ENCODE measurements around the gene YES1.

DNA sequence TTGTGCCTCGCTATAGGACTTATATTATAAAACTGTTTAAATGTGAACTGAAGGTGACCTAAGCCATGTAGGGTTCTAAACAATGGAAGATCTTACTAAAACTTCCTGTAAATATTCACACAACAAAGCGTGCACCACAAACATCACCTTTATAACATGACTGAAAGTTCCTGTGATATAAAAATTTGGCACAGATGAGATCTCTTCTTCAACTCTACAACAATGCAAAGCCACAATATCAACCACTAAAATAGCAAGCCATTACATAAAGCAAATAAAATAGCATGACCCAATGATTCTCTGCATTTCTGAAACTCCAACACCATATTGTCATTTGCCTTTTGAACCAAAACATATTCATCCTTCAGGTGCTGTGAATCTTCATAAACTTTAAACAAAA lies 3.5 kb downstream of the YES1 start:
- TF ChIP-seq, protein P1, sequence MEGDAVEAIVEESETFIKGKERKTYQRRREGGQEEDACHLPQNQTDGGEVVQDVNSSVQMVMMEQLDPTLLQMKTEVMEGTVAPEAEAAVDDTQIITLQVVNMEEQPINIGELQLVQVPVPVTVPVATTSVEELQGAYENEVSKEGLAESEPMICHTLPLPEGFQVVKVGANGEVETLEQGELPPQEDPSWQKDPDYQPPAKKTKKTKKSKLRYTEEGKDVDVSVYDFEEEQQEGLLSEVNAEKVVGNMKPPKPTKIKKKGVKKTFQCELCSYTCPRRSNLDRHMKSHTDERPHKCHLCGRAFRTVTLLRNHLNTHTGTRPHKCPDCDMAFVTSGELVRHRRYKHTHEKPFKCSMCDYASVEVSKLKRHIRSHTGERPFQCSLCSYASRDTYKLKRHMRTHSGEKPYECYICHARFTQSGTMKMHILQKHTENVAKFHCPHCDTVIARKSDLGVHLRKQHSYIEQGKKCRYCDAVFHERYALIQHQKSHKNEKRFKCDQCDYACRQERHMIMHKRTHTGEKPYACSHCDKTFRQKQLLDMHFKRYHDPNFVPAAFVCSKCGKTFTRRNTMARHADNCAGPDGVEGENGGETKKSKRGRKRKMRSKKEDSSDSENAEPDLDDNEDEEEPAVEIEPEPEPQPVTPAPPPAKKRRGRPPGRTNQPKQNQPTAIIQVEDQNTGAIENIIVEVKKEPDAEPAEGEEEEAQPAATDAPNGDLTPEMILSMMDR (IDR thresholded peaks at IDR 0.05) = no peak
- TF ChIP-seq POLR2A (IDR thresholded peaks at IDR 0.05) (no peak), POLR2AphosphoS5 (IDR thresholded peaks at IDR 0.05) (no peak)

All from prostate gland (tissue), 2 donors.